ENCODE data around the gene PGBD5.

PGBD5 gene

GRCh38 chr1:230281556-230281955 lies 144.6 kb downstream of the PGBD5 start:
- peak; percentile 3 for DNase-seq
- peaks cover 25% of the 10 kb centered on the region for H3K36me3 ChIP-seq

DNA sequence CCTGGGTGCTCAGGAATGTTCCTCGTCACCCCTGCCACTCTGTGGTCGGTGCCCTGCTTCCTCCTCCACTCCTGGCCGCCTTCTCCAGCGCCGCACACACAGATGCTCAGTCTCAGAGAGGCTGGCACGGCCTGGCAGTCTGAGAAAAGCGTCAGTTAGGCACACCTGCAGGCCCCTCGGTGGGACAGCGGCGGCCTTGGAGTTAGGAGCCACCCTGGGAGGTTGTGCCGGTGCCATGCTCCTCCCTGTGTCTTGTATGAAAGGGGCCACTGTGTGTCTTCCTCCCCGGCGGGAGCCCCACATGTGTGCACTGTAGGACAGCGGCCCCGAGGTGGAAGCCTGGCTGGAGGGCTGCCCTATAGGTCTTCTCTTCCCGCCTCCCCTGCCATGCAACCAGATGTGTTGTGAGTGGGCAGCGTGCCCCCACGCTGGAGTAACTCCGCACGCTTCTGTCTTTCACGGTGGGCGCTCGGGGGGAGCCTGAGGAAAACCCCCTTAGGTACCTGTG lies 145.2 kb downstream of the PGBD5 start:
- no peaks in the 10 kb centered on the region for H3K27me3 ChIP-seq (ENCODE audit: insufficient read depth, low read depth, severe bottlenecking)
- H3K4me3 ChIP-seq (ENCODE audit: low read depth, low read length): no peak overlapping the region
- DNase-seq: peak; percentile 6
- no peak for TF ChIP-seq CTCF (IDR thresholded peaks at IDR 0.05; ENCODE audit: low read depth, low read length)
- H3K27ac ChIP-seq: no peak overlapping the region
- no peaks in the 10 kb centered on the region for H3K9me3 ChIP-seq (ENCODE audit: severe bottlenecking)
- peaks cover 31% of the 10 kb centered on the region for H3K36me3 ChIP-seq

More at GRCh38 chr1:230281556-230281955, 144.6 kb downstream of the PGBD5 start:
- H3K9me3 ChIP-seq (ENCODE audit: severe bottlenecking): no peaks in the 10 kb centered on the region
- no peak for TF ChIP-seq CTCF (IDR thresholded peaks at IDR 0.05; ENCODE audit: low read depth, low read length)
- H3K27me3 ChIP-seq (ENCODE audit: insufficient read depth, low read depth, severe bottlenecking): no peaks in the 10 kb centered on the region
- H3K4me3 ChIP-seq (ENCODE audit: low read depth, low read length): no peak overlapping the region
- H3K27ac ChIP-seq: no peak overlapping the region

GRCh38 chr1:230280054-230280795 lies 145.9 kb downstream of the PGBD5 start:
- H3K9me3 ChIP-seq (ENCODE audit: severe bottlenecking): no peaks in the 10 kb centered on the region
- peaks cover 35% of the 10 kb centered on the region for H3K36me3 ChIP-seq
- no peaks in the 10 kb centered on the region for H3K27me3 ChIP-seq (ENCODE audit: insufficient read depth, low read depth, severe bottlenecking)
- no peak for TF ChIP-seq CTCF (IDR thresholded peaks at IDR 0.05; ENCODE audit: low read depth, low read length)
- H3K4me3 ChIP-seq (ENCODE audit: low read depth, low read length): no peak overlapping the region
- H3K27ac ChIP-seq: no peak overlapping the region
- peak; percentile 4 for DNase-seq

GRCh38 chr1:230279583-230279945 lies 146.6 kb downstream of the PGBD5 start:
- TF ChIP-seq CTCF (IDR thresholded peaks at IDR 0.05; ENCODE audit: low read depth, low read length): no peak
- Histone ChIP-seq H3K27ac (no peak overlapping the region), H3K9me3 (ENCODE audit: severe bottlenecking) (no peaks in the 10 kb centered on the region), H3K36me3 (peaks cover 42% of the 10 kb centered on the region), H3K27me3 (ENCODE audit: insufficient read depth, low read depth, severe bottlenecking) (no peaks in the 10 kb centered on the region), H3K4me3 (ENCODE audit: low read depth, low read length) (no peak overlapping the region)
- DNase-seq: peak; percentile 6

- TF ChIP-seq CTCF (IDR thresholded peaks at IDR 0.05; ENCODE audit: low read depth, low read length): no peak
- H3K36me3 ChIP-seq: peaks cover 45% of the 10 kb centered on the region
- no peaks in the 10 kb centered on the region for H3K27me3 ChIP-seq (ENCODE audit: insufficient read depth, low read depth, severe bottlenecking)
Measured at GRCh38 chr1:230278871-230279582, 147.1 kb downstream of the PGBD5 start.

More at GRCh38 chr1:230278871-230279582, 147.1 kb downstream of the PGBD5 start:
- DNase-seq: peak; percentile 4
- no peaks in the 10 kb centered on the region for H3K9me3 ChIP-seq (ENCODE audit: severe bottlenecking)
- H3K4me3 ChIP-seq (ENCODE audit: low read depth, low read length): no peak overlapping the region
- no peak overlapping the region for H3K27ac ChIP-seq
